Ammon's horn (tissue), 1 donor: Measurements from ENCODE around the gene KRT83.
A peak's percentile ranks its signal among the peaks of the same experiment; 100 is the strongest.
"Not testable (repeated sequence)": the region's sequence is repeated elsewhere in the genome, so short reads cannot be mapped to it uniquely, and the experiment has no call there.

ENCODE experiments used
- DNase-seq: peaks from one replicate; pipeline ENCODE4 v3.0.0-alpha.2; 2016; ENCODE audit warnings: low spot score

KRT83 gene

GRCh38 chr12:52332381-52332780 lies 11.2 kb upstream of the KRT83 start:
- no peak for DNase-seq

GRCh38 chr12:52331833-52332232 lies 10.6 kb upstream of the KRT83 start:
- no peak for DNase-seq

- no peak for DNase-seq
Observed at GRCh38 chr12:52331039-52331438, 9.8 kb upstream of the KRT83 start.

GRCh38 chr12:52327830-52328500 lies 6.8 kb upstream of the KRT83 start:
- DNase-seq, result no peak

GRCh38 chr12:52327052-52327829 lies 6.0 kb upstream of the KRT83 start:
- DNase-seq, result peak; percentile 95

GRCh38 chr12:52324153-52324444 lies 2.9 kb upstream of the KRT83 start:
- DNase-seq, result no peak

GRCh38 chr12:52323416-52324152 lies 2.4 kb upstream of the KRT83 start:
- no peak for DNase-seq

GRCh38 chr12:52323001-52323400 lies 1.8 kb upstream of the KRT83 start:
- no peak for DNase-seq

- DNase-seq, result no peak
Observed at GRCh38 chr12:52322069-52322468, 871 bp upstream of the KRT83 start.

- DNase-seq, result peak; percentile 60
Observed at GRCh38 chr12:52321418-52321817, 220 bp upstream of the KRT83 start.

- DNase-seq, result no peak
Observed at GRCh38 chr12:52319097-52319496, 2.1 kb downstream of the KRT83 start.

- no peak for DNase-seq
Observed at GRCh38 chr12:52318241-52318990, 2.8 kb downstream of the KRT83 start.

GRCh38 chr12:52317468-52318052 lies 3.6 kb downstream of the KRT83 start:
- no peak for DNase-seq

- no peak for DNase-seq
Observed at GRCh38 chr12:52316701-52317100, 4.5 kb downstream of the KRT83 start.

- no peak for DNase-seq
Observed at GRCh38 chr12:52316290-52316689, 4.9 kb downstream of the KRT83 start.

GRCh38 chr12:52315721-52316120 lies 5.5 kb downstream of the KRT83 start:
- not testable (repeated sequence) for DNase-seq

- DNase-seq, result no peak
Observed at GRCh38 chr12:52314511-52314910, 6.7 kb downstream of the KRT83 start.

GRCh38 chr12:52313926-52314325 lies 7.3 kb downstream of the KRT83 start:
- DNase-seq, result no peak

- no peak for DNase-seq
Observed at GRCh38 chr12:52313461-52313860, 7.7 kb downstream of the KRT83 start.

GRCh38 chr12:52312086-52312485 lies 9.1 kb downstream of the KRT83 start:
- no peak for DNase-seq

GRCh38 chr12:52311285-52311648 lies 9.9 kb downstream of the KRT83 start:
- DNase-seq, result peak; percentile 18

- no peak for DNase-seq
Observed at GRCh38 chr12:52310622-52311284, 10.4 kb downstream of the KRT83 start.
